Liver (tissue), 9 donors: Measurements from ENCODE around the gene MBP. TPM values are rescaled to one million over a fixed set of nuclear protein-coding genes. Genes with fewer than 3 reads are reported as not detected.

Experiments
- DNase-seq: peaks from one replicate; pipeline ENCODE4 v3.0.0-alpha.2; 2017; ENCODE audit warnings: low spot score
- H3K27ac ChIP-seq, 2 donors: one replicate each; pipeline ENCODE4 v1.7.0; 2013; ENCODE audit warnings: inconsistent platforms in 2 of 2, low read length in 2 of 2, control low read depth in 1 of 2, low read depth in 1 of 2, mild to moderate bottlenecking in 1 of 2
- H3K27me3 ChIP-seq, 4 donors: one replicate each; pipeline versions ENCODE4 v1.6.1 to v1.7.0; 2013; ENCODE audit warnings: low read length in 3 of 4, inconsistent platforms in 1 of 4, mild to moderate bottlenecking in 1 of 4, moderate library complexity in 1 of 4; ENCODE audit not compliant: control insufficient read depth in 4 of 4, insufficient read depth in 4 of 4
- H3K36me3 ChIP-seq, 4 donors: one replicate each; pipeline versions ENCODE4 v1.6.1 to v1.7.0; 2013; ENCODE audit warnings: low read length in 3 of 4, mild to moderate bottlenecking in 3 of 4, low read depth in 1 of 4, moderate library complexity in 1 of 4; ENCODE audit not compliant: control insufficient read depth in 4 of 4, insufficient read depth in 3 of 4
- H3K4me1 ChIP-seq, 4 donors: one replicate each; pipeline versions ENCODE4 v1.6.1 to v1.7.0; 2013; ENCODE audit warnings: low read length in 3 of 4, mild to moderate bottlenecking in 3 of 4, moderate library complexity in 1 of 4; ENCODE audit not compliant: control insufficient read depth in 4 of 4, insufficient read depth in 4 of 4
- H3K4me3 ChIP-seq, 3 donors: one replicate each; pipeline versions ENCODE4 v1.6.1 to v1.7.0; 2013; ENCODE audit warnings: low read length in 3 of 3, control low read depth in 1 of 3, low read depth in 1 of 3, mild to moderate bottlenecking in 1 of 3
- H3K9ac ChIP-seq, 2 donors: one replicate each; pipeline ENCODE4 v1.7.0; 2013; ENCODE audit warnings: low read length in 2 of 2, mild to moderate bottlenecking in 2 of 2, moderate library complexity in 2 of 2, control low read depth in 1 of 2, low read depth in 1 of 2
- H3K9me3 ChIP-seq, 4 donors: one replicate each; pipeline versions ENCODE4 v1.6.1 to v1.7.0; 2013; ENCODE audit warnings: low read length in 3 of 4; ENCODE audit not compliant: control insufficient read depth in 4 of 4
- CTCF ChIP-seq: fragments of 150-350 bp; IDR thresholded peaks from 2 replicates; pipeline ENCODE4 v1.5.1; 2017; ENCODE audit warnings: improper control_type of control experiment, low read depth, low read length; ENCODE audit not compliant: missing input control
- EGR1 ChIP-seq, 2 donors: IDR thresholded peaks; 2 replicates each; pipeline ENCODE4 v1.6.1; 2016 to 2018; ENCODE audit warnings: antibody characterized with exemption in 2 of 2, low read depth in 2 of 2
- FOXA1 ChIP-seq: IDR thresholded peaks from 2 replicates; pipeline ENCODE4 v1.6.1; 2016; ENCODE audit warnings: antibody characterized with exemption
- FOXA2 ChIP-seq: IDR thresholded peaks from 2 replicates; pipeline ENCODE4 v1.6.1; 2016; ENCODE audit warnings: antibody characterized with exemption
- GABPA ChIP-seq, 2 donors: IDR thresholded peaks in 1 of 2; conservative IDR thresholded peaks in 1 of 2; 2 replicates each; pipeline ENCODE4 v1.6.1; 2016; ENCODE audit warnings: antibody characterized with exemption in 2 of 2, mild to moderate bottlenecking in 1 of 2, moderate library complexity in 1 of 2
- HNF4A ChIP-seq, 2 donors: conservative IDR thresholded peaks; 2 replicates each; pipeline ENCODE4 v1.6.1; 2016; ENCODE audit warnings: antibody characterized with exemption in 2 of 2, mild to moderate bottlenecking in 2 of 2
- HNF4G ChIP-seq: IDR thresholded peaks from 2 replicates; pipeline ENCODE4 v1.6.1; 2016; ENCODE audit warnings: antibody characterized with exemption
- JUND ChIP-seq, 2 donors: IDR thresholded peaks; 2 replicates each; pipeline ENCODE4 v1.6.1; 2016; ENCODE audit warnings: antibody characterized with exemption in 2 of 2
- MAX ChIP-seq: IDR thresholded peaks from 2 replicates; pipeline ENCODE4 v1.6.1; 2016; ENCODE audit warnings: antibody characterized with exemption
- NR2F2 ChIP-seq: IDR thresholded peaks from 2 replicates; pipeline ENCODE4 v1.6.1; 2016; ENCODE audit warnings: antibody characterized with exemption
- RAD21 ChIP-seq, 2 donors: IDR thresholded peaks; 2 replicates each; pipeline ENCODE4 v1.6.1; 2016; ENCODE audit warnings: antibody characterized with exemption in 2 of 2, mild to moderate bottlenecking in 2 of 2
- REST ChIP-seq: IDR thresholded peaks from 2 replicates; pipeline ENCODE4 v1.6.1; 2016; ENCODE audit warnings: antibody characterized with exemption, mild to moderate bottlenecking
- RXRA ChIP-seq, 2 donors: IDR thresholded peaks; 2 replicates each; pipeline ENCODE4 v1.6.1; 2017 to 2018; ENCODE audit warnings: antibody characterized with exemption in 2 of 2, mild to moderate bottlenecking in 1 of 2
- SP1 ChIP-seq: IDR thresholded peaks from 2 replicates; pipeline ENCODE4 v1.6.1; 2018; ENCODE audit warnings: antibody characterized with exemption, mild to moderate bottlenecking
- TAF1 ChIP-seq: conservative IDR thresholded peaks from 2 replicates; pipeline ENCODE4 v1.6.1; 2016; ENCODE audit warnings: antibody characterized with exemption, mild to moderate bottlenecking
- YY1 ChIP-seq: IDR thresholded peaks from 2 replicates; pipeline ENCODE4 v1.6.1; 2016; ENCODE audit warnings: antibody characterized with exemption, mild to moderate bottlenecking
- ZBTB33 ChIP-seq: IDR thresholded peaks from 2 replicates; pipeline ENCODE4 v1.6.1; 2016; ENCODE audit warnings: antibody characterized with exemption
- WGBS: extraction: QIAGEN DNeasy Blood & Tissue Kit; methylation state at CpG from one replicate; pipeline ENCODE4 v1.1.7; 2013; 5-methylcytosine and 5-hydroxymethylcytosine counted together
- polyA plus RNA-seq, 2 donors: library from polyadenylated mRNA; stranded (reverse) in 1 of 2; unstranded in 1 of 2; fragments of 200-250 nt in 1 of 2; fragments of >200 nt in 1 of 2; fragmentation: Nextera tagmentation in 1 of 2; extraction: Ambion mirVana in 1 of 2; gene quantifications; one replicate each; pipeline versions ENCODE4 v1.2.1 to v1.2.3, GENCODE V29; 2013 to 2015
- total RNA-seq, 2 donors: library from RNA; depleted of rRNA; stranded (reverse); fragments of >200 nt; gene quantifications; one replicate each; pipeline ENCODE4 v1.2.3, GENCODE V29; 2014
- donor health status: healthy.
- donor health status: healthy.
- donor health status: healthy.
- donor health status: healthy.
- donor health status: healthy.

The MBP gene
- total and polyA plus RNA-seq, 4 donors: 9.7 to 23.3 (median 17.7) TPM

- Histone ChIP-seq H3K4me1 (peaks cover 11 to 34% (median 26%) of the 10 kb centered on the region in 4 donors), H3K27me3 (no peaks in the 10 kb centered on the region), H3K9ac (no peak overlapping the region), H3K4me3 (no peak overlapping the region), H3K36me3 (peaks cover 0 to 12% (median 4%) of the 10 kb centered on the region in 4 donors), H3K27ac (peak overlapping the region; percentile 54 to 67), H3K9me3 (no peaks in the 10 kb centered on the region)
- TF ChIP-seq YY1 (no peak), NR2F2 (peak; percentile 45)
- WGBS: 88% methylated on average over 32 of the region's 32 CpGs
- DNase-seq: no peak
Measured at GRCh38 chr18:77058290-77058835, 74.2 kb downstream of the MBP start.

- DNase-seq: no peak
- 66% methylated on average over 5 of the region's 5 CpGs for WGBS
- H3K27me3 ChIP-seq: no peaks in the 10 kb centered on the region
- peak overlapping the region; percentile 84 to 89 for H3K27ac ChIP-seq
- peaks cover 11 to 34% (median 27%) of the 10 kb centered on the region in 4 donors for H3K4me1 ChIP-seq
- H3K9me3 ChIP-seq: no peaks in the 10 kb centered on the region
- TF ChIP-seq CTCF (no peak), RAD21 (IDR thresholded peaks at IDR 0.05) (no peak), FOXA1 (no peak), HNF4G (no peak), NR2F2 (no peak), FOXA2 (no peak), SP1 (no peak), REST (no peak), MAX (no peak), RXRA (IDR thresholded peaks at IDR 0.05) (no peak), EGR1 (IDR thresholded peaks at IDR 0.05; ENCODE audit: low read depth in 2 of 2) (no peak), HNF4A (conservative IDR thresholded peaks at IDR 0.05) (no peak), TAF1 (no peak), JUND (IDR thresholded peaks at IDR 0.05) (no peak), ZBTB33 (no peak), GABPA (IDR thresholded peaks at IDR 0.05 in 1 of 2, conservative IDR thresholded peaks at IDR 0.05 in 1 of 2) (no peak)
- no peak overlapping the region for H3K4me3 ChIP-seq
- no peak overlapping the region for H3K9ac ChIP-seq
- H3K36me3 ChIP-seq: peaks cover 0 to 3% (median under 1%) of the 10 kb centered on the region in 4 donors
Measured at GRCh38 chr18:77057006-77057395, 75.6 kb downstream of the MBP start.
